CD4-positive, alpha-beta T cell treated with Interleukin-12 subunit alpha and Interleukin-12 subunit beta, for 1 hour (primary cell): ENCODE measurements around the gene CDC123.
"Not testable (repeated sequence)": the region's sequence is repeated elsewhere in the genome, so short reads cannot be mapped to it uniquely, and the experiment has no call there.

Experiments used
- DNase-seq: peaks from one replicate; pipeline ENCODE4 v3.0.0-alpha.2; 2020

Gene CDC123

GRCh38 chr10:12193193-12193592 lies 2.8 kb upstream of the CDC123 start:
- DNase-seq: no peak

- DNase-seq: peak; percentile 36
These were observed 1.2 kb upstream of the CDC123 start for GRCh38 chr10:12194752-12195271.

- DNase-seq: no peak
These were observed 746 bp upstream of the CDC123 start for GRCh38 chr10:12195281-12195602.

GRCh38 chr10:12196531-12197211 lies 683 bp downstream of the CDC123 start:
- no peak for DNase-seq

- DNase-seq: no peak
These were observed 2.2 kb downstream of the CDC123 start for GRCh38 chr10:12198156-12198555.

GRCh38 chr10:12200850-12201249 lies 4.9 kb downstream of the CDC123 start:
- DNase-seq: no peak

GRCh38 chr10:12201543-12201942 lies 5.6 kb downstream of the CDC123 start:
- no peak for DNase-seq

- no peak for DNase-seq
These were observed 6.2 kb downstream of the CDC123 start for GRCh38 chr10:12202226-12202625.

GRCh38 chr10:12205082-12205481 lies 9.1 kb downstream of the CDC123 start:
- no peak for DNase-seq

- no peak for DNase-seq
These were observed 11.1 kb downstream of the CDC123 start for GRCh38 chr10:12207114-12207513.

- no peak for DNase-seq
These were observed 12.5 kb downstream of the CDC123 start for GRCh38 chr10:12208460-12208859.

GRCh38 chr10:12212454-12212853 lies 16.5 kb downstream of the CDC123 start:
- DNase-seq: no peak

GRCh38 chr10:12213621-12214020 lies 17.6 kb downstream of the CDC123 start:
- DNase-seq: no peak

GRCh38 chr10:12214093-12214492 lies 18.1 kb downstream of the CDC123 start:
- no peak for DNase-seq

GRCh38 chr10:12214763-12215218 lies 18.8 kb downstream of the CDC123 start:
- peak; percentile 58 for DNase-seq

- DNase-seq: no peak
These were observed 23.0 kb downstream of the CDC123 start for GRCh38 chr10:12218991-12219390.

GRCh38 chr10:12221323-12222298 lies 25.6 kb downstream of the CDC123 start:
- no peak for DNase-seq

GRCh38 chr10:12225444-12225843 lies 29.5 kb downstream of the CDC123 start:
- DNase-seq: no peak

GRCh38 chr10:12226438-12226837 lies 30.4 kb downstream of the CDC123 start:
- not testable (repeated sequence) for DNase-seq

GRCh38 chr10:12228851-12229250 lies 32.9 kb downstream of the CDC123 start:
- DNase-seq: no peak

- DNase-seq: not testable (repeated sequence)
These were observed 38.7 kb downstream of the CDC123 start for GRCh38 chr10:12234687-12235086.

GRCh38 chr10:12235116-12235694 lies 39.2 kb downstream of the CDC123 start:
- DNase-seq: no peak

- no peak for DNase-seq
These were observed 39.8 kb downstream of the CDC123 start for GRCh38 chr10:12235796-12236195.
